PC-9 (cell line): ENCODE measurements around the gene RBM43.

Experiments
- EZH2 ChIP-seq: fragments of 200-600 bp; sonication (generic); IDR thresholded peaks from 2 replicates; pipeline ENCODE4 v1.8.0; 2017; ENCODE audit warnings: antibody characterized with exemption, low read depth
- TF ChIP-seq, protein P1 (sequence below): fragments of 200-600 bp; sonication (generic); conservative IDR thresholded peaks from 2 replicates; pipeline ENCODE4 v1.6.1; 2017; ENCODE audit warnings: mixed run types, antibody characterized with exemption, mild to moderate bottlenecking, moderate library complexity

GRCh38 chr2:151305129-151305691 is 43.5 kb upstream of the RBM43 start:
- TF ChIP-seq, protein P1, sequence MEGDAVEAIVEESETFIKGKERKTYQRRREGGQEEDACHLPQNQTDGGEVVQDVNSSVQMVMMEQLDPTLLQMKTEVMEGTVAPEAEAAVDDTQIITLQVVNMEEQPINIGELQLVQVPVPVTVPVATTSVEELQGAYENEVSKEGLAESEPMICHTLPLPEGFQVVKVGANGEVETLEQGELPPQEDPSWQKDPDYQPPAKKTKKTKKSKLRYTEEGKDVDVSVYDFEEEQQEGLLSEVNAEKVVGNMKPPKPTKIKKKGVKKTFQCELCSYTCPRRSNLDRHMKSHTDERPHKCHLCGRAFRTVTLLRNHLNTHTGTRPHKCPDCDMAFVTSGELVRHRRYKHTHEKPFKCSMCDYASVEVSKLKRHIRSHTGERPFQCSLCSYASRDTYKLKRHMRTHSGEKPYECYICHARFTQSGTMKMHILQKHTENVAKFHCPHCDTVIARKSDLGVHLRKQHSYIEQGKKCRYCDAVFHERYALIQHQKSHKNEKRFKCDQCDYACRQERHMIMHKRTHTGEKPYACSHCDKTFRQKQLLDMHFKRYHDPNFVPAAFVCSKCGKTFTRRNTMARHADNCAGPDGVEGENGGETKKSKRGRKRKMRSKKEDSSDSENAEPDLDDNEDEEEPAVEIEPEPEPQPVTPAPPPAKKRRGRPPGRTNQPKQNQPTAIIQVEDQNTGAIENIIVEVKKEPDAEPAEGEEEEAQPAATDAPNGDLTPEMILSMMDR, result no peak
- no peak for TF ChIP-seq EZH2
